T1000 (cell line): ENCODE data around the gene SLC6A18.

Source experiments
- DNase-seq: peaks from one replicate; lab custom pipeline; 2025; ENCODE audit warnings: mixed read lengths; lab: John Stamatoyannopoulos, UW

Gene SLC6A18

DNA sequence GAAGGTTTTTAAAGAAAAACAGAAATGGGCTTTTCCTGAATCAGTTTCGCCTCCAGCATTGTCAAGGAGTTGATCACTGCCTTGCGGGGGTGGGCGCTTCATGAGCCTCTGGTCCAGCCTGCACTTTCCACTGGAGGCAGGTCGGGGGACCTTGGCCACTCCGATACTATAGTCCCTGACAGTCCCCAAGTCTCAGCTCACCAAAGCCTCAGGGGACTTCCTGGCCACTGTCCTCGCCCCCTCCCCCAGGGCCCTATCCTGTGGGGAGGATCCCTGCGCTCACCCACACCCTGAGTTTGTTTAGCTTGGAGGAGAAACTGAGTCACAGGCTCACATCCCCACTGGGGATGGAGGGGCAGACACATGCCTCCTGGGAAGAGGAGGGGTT lies 22.4 kb upstream of the SLC6A18 start:
- no peak for DNase-seq

DNA sequence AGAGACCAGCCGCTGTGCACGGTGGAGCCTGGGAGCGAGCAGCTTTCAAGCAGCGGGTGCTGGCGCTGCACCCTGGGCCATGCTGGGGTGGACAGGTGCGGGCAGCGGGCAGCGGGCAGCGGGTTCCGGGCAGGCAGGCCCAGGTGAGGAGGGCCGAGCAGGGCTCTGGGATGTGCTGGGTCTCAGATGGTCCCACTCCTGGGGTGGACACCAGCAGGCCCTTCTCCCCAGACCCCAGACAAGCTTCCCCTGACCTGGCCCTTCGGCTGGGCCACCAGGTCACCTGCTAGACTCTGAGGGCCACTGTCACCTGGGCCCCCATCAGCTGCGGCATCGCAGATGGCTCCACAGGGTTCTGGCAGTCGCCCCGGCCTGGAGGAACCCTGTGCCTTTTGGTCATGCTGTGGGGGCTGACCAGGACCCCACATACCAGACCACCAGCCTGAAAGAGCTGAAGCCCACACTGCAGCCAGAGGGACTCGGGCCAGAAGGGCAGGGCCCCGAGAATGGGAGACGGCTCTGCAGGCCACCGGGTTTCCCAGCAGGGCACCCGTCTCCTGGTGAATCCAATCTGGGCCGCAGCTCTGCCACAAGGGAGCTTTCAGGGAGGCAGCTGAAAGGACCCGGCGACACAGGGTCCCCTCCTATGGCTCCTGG lies 21.7 kb upstream of the SLC6A18 start:
- no peak for DNase-seq

DNA sequence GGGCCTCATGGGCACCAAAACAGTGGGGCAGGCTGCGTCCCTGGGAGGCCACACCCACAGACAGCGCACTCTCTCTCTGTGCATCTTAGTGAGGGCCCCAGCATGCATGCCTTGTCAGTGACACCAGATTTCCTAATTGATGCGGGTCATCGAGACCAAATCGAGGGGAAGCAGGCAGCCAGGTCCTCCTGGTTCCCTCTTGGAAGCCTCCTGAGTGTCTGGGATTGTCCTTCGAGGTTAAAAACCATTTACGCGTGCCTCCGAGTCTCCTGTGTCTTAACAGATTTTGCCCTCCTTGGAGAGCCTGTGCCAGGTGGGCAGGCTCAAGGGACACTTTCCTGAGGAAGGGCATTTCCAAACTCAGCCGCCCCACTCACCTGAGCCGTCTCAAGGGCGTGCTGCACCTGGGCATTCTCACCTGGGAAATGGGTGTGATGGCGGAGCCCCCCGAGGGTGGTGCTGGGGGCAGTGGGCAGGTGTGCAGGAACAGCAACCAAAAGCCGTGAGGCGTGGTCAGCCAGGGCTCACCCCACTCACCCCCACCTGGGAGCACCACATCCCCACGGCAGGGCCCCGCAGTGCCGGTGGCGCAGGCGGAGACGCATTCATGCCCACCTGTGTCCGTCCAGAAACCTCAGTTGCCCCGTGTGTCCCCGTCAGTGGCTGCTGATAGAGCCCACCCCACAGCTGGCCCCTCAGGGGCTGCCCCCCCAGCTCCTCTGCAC lies 21.1 kb upstream of the SLC6A18 start:
- no peak for DNase-seq

DNA sequence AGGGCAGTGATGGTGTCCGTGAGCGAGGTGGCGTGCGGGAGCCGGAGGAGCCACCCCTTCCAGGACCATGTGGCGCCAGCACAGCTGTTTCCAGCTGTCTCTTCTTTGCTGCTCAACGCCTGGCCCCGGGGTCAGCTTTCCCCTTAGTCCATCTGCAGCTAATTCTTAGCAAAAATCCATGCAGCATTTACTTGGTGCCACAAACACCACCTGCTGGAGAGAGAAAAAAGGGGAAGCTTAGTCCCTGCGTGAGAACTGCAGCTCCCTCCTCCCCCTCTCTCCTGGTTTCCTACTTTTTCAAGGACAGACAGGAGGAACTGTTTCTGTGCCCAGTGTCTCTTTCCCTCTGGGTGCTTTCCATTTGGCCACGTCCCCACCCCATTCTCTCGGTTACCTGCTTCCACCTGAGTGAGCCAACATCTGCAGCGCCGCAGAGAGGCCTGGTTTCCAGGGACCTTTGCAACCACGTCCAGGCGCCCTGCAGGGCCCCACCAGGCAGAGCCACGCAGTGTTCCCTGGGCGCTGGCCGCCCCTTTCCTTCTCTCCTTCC lies 20.4 kb upstream of the SLC6A18 start:
- DNase-seq = no peak

DNA sequence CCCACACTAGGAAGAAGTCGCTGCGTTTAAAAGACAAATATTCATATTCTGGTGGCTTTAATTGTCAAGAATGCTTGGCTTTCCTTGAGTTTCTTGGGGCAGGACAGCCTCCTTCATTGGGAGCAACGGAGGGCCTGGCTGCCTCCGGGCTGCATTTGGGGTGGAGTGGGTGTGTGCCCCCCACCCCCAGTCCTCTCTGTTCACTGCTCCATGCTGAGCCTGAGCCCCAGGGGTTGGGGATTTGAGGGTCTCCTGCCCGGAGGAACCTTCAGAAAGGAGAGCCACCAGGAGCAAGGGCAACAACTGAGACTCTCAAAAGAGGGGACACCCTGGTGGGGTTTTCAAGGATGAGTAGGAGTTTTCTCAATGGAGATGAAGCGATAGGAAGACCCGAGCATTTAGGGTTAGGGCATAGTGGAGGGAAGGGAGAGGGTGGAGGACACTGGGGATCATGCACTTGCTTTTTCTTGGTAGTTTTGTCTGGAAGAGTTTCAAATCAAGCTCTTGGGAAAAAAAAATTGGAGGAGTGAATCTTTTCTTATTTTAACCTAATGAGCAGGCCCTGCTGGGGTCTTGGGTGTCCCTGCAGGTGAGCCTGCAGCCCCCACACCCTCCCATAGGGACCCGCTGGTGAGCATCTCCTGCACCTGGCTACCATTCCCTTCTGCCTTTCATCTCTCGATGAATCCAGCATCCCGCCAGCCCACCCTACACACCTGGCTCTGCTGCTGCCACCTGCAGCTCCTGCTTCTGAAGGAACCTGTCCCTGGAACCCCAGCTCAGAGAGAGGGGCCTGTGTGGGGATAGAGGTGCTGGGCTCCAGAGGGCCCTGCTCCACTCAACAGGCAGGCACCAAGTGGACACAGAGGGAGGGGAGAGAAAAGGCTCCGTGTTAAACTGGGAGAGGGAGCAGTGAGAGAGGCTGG lies 19.7 kb upstream of the SLC6A18 start:
- no peak for DNase-seq

DNA sequence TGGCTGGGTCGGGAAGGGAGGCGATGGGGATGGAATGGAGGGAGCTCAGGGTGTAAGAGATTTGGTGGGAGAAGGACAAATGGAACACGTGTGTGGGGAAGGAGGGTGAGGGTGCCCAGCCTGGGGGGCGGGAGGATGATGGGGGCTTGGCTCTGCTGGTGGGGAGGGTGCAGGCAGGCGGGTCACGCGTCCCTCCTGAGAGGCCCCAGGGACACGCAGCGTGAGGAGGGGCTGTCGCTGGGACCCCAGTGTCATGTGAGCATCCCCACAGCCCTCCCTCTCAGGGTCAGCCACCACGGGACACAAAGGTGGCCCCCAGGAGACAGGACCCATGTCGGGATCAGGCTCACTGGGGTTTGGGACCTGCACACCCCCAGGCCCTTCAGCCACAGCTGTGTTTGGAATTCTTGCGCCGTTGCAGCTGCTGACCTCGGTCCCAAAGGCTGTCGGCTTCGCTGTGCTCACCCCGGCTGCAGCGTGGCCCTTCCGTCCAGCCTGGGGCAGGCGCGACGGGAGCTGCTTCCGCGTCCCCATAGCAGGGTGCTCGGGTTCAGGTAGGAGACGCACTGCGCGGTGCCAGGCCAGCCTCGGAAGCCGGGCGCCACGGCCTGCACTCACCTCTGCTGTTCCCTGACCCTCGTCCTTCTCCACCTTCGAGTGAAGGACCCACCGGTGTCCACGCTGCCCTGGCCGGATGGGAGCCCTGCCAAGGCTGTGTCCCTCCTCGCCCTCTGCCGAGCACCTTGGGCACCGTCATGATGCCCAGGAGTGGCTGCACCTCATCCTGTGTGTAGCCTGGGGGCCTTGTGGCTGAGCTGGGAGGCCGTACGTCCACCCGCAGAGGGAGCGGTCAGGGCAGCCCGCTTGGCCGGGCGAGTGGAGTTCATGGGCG lies 18.4 kb upstream of the SLC6A18 start:
- DNase-seq = no peak

DNA sequence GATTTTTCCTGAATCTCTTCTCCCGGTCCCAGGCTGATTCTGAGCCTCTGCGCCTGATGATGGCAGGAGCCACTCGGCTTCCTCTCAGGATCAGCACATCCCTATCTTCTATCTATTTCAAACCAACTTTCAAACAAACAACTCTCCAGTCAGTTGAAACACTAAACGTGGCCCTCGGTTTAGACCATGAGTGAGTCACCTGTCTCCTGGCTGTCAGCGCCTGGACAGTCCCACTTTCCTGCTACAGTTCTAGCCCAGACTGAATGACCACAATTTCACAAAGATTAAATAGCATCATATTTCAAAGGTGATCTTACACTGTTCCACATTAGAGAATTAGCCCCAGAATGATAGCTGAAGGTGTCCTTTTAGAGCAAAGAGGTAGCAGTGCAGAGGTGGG lies 17.6 kb upstream of the SLC6A18 start:
- DNase-seq = no peak

DNA sequence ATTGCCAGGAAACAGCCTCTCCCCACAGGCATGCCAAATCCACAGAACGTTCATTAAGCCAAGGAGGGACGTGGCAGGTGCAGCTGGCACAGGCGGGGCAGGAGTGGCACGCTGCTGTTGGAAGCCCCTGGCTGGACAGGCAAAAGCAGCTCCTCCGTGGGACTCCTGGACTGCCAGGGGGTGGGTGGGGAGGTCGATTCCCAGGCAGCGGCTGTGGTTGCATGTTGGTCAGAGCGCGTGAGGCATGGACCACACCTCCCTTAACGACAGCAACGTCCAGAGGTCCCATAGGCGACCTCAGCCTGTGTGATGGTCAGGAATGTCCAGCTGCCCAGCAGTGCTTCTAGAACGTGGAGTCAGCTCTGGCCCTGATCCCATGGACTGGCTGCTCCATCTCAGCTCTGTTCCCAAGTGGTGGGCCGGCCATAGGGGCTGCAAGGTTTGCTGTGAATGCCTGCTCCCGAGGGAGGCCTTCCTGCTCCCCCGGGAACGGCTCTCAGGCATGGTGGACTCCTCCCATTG lies 16.9 kb upstream of the SLC6A18 start:
- DNase-seq = no peak

DNA sequence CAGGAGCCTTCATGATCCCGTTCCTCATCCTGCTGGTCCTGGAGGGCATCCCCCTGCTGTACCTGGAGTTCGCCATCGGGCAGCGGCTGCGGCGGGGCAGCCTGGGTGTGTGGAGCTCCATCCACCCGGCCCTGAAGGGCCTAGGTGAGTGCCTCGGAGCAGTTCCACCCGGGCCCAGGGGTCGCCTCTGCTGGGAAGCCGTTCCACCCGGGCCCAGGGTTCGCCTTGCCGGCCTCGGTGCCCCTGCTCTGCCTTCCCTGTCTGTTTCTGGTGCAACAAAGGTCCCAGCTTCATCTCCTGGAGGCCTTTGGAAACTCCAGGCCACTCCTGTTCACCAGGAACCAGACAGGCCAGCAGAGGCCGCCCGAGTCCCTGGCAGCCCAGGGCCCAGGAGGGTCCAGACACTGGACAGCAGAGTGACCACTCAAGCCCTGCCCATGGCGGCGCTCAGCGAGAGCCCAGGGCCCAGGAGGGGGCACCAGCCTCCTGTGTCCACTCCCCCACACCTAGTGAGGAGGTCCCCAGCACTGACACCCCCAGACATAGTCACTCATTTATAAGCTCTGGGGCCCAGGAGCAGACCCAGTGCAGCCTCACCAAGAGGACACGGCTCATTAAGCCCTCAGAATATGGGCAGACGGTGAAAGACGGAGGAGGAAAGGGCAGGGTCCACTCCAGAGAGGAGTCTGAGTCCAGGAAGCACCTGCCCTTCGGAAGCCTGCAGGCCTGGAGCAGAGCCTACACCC lies 16.3 kb upstream of the SLC6A18 start:
- DNase-seq = no peak

DNA sequence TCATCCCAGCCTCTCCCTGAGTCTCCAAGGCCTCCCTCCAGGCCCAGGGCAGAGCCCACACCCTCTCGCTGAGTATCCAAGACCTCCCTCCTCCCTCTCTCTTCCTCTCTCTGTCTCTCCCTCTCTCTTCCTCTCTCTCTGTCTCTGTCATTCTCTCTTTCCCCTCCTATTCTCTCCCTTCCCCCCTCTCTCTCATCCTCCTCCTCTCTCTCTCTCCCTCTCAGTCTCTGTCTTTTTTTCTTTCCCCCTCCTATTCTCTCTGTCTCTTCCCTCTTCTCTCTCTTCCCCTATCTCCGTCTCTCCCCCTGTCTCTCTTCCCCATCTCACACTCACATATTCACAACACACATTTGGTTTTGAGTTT lies 15.7 kb upstream of the SLC6A18 start:
- no peak for DNase-seq

DNA sequence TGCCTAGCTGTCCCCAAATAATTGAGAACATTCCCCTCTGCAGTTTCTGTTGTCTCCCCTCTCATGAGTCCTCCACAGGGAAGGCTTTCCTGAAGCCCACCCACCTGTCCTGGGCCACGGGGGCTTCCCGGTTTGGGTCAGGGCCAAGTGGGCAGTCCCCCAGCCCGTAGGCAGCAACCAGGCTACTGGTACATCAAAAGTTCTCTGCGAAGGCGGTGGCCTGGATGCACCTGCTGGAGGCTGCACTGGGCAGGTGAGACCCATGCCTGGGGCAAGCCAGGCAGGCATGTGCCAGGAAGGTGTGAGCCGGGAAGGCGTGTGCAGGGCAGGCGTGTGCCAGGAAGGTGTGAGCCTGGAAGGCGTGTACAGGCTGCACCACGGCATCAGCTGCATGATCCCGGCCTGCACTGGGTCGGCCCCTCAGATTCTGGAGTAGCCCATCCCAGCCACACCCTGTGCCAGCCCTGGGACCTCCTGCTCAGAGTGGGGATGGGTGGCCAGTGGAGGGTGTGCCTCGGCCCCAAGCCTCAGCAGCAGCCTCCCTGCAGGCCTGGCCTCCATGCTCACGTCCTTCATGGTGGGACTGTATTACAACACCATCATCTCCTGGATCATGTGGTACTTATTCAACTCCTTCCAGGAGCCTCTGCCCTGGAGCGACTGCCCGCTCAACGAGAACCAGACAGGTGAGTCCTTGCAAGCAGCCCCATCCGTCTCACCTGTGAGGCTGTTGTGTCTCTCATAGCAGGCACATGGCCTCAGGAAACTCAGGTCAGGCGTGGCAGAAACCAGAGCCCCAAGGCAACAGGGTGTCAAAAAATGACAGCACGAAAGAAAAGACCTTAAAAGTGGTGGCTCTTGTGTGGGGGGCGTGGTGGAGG lies 15.0 kb upstream of the SLC6A18 start:
- no peak for DNase-seq

DNA sequence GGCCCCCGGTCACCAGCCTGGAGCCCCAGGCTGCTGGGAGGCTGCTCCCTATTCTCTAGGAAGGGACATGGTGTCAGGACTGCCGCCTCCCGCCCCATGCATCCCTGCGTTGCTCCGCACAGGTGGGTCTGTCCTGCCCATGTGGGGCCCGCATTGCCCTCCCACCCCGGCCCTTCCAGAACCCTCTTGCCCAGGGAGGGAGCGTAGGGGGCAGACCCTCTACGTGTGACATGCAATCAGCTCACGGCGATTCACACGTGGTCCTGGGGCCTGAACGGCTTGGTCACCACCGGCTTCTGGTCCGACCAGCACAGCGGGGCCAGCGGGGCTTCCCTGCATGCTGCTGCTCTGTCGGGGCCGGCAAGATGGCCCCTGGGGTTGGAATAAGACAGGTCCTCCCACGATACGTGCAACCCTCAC lies 14.3 kb upstream of the SLC6A18 start:
- DNase-seq = no peak

DNA sequence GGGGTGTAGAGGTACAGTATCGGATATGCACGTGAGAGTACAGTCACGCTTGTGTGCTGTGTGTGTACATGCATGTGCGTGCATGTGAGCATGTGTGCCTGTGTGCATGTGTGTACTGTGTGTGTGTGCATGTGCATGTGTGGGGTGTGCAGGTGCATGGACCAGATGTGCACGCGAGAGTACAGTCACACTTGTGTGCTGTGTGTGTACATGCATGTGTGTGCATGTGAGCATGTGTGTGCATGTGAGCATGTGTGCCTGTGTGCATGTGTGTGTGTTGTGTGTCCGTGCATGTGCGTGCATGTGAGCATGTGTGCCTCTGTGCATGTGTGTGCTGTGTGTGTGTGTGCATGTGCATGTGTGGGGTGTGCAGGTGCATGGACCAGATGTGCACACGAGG lies 13.5 kb upstream of the SLC6A18 start:
- DNase-seq = no peak

DNA sequence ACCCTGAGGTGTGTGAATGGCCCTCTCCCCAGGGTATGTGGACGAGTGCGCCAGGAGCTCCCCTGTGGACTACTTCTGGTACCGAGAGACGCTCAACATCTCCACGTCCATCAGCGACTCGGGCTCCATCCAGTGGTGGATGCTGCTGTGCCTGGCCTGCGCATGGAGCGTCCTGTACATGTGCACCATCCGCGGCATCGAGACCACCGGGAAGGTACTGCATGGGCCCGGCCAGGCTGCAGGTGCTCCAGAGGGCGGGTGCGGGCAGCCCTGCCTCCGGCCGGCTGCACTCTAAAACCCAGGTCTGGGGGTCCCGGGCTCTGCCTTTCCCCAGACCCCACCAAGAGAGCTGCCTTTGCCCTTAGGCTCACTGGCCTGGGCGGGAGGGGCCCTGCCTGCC lies 12.9 kb upstream of the SLC6A18 start:
- no peak for DNase-seq

DNA sequence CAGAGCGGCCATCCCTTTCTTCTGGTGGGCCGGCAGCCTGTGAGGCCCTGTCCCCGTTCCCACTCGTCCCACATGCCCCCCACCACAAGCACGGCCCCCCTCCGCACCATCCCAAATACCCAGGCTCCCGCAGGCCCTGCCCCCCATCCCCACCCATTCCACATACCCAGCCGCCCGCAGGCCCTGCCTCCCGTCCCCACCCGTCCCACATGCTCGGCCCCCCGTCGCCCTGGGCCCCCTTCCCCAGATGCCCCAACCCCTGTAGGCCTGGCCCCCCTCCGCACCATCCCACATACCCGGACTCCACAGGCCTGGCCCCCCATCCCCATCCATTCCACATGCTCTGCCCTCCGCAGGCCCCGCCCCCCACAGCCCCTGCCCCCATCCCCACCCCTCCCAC lies 12.3 kb upstream of the SLC6A18 start:
- no peak for DNase-seq

DNA sequence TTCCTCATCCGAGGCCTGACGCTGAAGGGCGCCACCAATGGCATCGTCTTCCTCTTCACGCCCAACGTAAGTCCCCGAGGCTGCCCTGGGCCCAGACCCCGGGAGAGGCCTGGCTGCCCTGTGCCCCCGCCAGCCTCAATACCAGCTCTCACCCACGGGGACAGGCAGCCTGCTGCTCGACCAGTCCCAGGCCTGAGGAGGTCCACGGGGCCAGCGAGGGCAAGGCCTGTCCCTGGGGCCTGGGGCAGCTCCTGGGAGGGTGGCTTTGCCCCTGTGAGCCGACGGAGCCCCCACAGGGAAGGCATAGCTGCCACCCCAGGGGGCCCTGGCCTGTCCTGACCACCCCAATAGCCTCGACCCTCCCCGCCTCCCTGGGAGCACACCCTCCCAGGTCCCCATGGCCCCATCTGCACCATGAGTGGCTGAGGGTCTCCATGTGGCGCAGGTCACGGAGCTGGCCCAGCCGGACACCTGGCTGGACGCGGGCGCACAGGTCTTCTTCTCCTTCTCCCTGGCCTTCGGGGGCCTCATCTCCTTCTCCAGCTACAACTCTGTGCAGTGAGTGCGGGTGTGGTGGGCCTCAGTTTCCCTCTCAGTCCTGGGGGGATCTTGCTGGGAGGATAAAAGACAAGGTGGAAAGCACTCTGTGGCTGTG lies 11.5 kb upstream of the SLC6A18 start:
- no peak for DNase-seq

DNA sequence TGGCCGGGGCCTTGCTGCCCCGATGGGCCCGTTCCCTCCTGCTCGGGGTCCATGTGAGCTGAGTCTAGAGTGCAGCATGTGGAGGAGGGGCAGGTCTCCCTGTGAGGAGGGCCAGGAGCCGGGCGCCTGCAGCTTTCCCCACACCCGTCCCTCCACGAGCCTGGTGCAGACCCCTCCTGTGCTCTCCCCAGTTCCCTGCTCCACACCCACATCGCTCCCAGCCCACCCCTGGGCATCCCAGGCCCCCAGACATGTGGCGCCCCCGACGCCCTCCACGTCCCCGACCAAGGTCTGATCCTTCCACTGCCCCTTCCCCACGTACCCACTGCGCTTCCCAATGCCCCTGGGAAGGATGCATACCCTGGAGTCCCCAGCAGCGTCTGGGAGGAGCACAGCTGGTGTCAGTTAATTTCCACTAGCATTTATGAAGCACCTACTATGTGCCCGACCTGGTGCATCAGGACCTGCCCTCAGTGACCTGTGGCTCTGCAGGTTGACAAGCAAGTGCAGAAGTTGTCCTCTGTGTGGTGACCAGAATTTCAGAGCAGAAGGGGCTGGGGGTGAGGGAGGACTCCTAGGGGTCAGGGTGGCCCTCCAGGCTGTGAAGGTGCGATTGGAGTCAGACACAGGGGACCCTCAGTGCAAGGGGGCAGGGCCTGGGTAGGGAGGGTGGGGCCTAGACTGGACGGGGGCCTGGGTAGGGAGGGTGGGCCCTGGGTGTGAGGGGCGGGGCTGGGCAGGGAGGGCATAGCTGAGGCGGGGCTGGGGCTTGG lies 10.8 kb upstream of the SLC6A18 start:
- no peak for DNase-seq

DNA sequence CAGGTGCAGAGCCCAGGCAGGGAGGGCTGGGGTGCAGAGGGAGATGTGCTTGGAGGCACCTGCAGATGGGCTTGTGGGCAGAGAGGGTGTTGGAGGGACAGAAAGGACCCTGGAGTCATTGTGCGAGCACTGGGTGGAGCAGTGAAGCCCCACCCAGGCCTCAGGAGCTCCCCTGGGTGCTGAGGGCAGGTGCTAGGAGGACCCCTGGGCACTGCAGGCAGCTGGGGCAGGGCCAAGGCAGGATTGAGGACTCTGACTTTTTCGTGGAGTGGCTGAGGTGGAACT lies 10.3 kb upstream of the SLC6A18 start:
- no peak for DNase-seq
